GM19025 (cell line): ENCODE data around the gene EIPR1.
"Not testable (repeated sequence)": the region's sequence is repeated elsewhere in the genome, so short reads cannot be mapped to it uniquely, and the experiment has no call there.

Experiments used
- ATAC-seq: cut with Tn5 transposase; IDR thresholded peaks from one replicate; pipeline ENCODE4 v1.9.1; 2021; ENCODE audit warnings: mild to moderate bottlenecking, low read depth, moderate library complexity; ENCODE audit not compliant: unreplicated experiment

EIPR1 gene

DNA sequence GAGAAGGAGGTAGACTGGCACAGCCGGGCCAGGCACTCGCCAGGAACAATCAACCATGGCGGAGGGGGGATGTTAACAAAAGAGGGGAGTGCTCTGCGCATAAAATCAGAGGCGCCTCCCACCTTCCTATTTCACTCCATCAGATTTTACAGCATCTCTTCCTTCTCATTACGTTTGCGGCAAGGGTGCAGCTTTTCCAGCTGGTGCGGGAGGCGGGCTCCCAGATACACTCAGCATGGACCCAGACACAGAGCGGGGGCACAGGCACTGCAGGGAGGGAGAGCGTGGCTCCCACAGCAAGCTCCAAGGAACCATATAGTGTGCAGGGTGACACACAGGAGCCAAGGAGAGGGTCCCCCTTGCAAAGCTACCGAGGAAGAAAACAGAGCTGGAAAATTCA is 176.3 kb downstream of the EIPR1 start:
- no peak for ATAC-seq

DNA sequence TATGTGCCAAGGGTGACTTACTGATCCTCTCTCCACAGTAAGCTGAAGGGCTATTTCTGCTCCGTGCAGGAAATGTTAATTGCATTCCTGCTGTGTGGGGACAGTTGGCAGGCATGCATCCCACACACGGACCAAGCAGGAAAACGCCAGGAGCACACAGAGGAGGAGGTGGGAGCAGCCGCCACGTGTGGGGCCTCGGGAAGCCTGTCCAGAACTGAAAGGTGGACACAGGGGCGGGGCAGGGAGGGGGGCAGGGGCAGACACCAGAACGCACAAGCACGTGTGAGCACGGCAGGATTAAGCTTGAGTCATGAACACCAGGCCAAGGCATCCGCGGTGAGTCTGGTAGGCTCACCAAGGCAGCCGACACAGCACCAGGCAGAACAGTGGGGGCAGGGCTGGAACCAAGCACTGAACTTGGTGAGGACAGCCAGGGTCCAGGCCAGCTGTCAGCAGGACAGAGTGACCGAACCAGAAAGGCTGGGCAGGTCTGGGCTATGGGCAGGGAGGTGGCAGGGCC is 177.1 kb downstream of the EIPR1 start:
- ATAC-seq, result no peak

DNA sequence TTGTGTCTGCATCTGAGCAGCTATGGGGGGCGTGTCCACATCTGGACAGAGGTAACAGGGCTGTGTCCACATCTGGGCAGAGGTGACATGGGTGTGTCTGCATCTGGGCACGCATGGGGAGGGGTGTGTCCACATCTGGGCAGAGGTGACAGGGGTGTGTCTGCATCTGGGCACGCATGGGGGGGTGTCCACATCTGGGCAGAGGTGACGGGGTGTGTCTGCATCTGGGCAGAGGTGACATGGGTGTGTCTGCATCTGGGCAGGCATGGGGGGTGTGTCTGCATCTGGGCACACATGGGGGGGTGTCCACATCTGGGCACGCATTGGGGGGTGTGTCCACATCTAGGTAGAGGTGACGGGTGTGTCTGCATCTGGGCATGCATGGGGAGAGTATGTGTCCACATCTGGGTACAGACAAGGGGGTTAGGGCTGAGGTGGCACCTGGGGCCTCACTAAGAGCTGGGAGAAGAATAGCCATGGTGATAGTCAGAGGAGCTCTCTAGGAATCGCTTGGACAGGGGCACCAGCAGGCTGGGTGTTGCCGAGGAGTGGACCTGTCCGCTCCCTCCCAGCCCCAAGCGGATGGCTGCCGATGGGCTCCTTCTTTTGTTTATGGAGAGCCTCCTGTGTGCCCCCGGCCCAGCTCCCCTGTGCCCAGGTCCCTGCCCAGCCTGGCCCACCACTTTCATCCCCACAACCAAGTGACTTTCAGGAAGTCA is 177.8 kb downstream of the EIPR1 start:
- no peak for ATAC-seq

DNA sequence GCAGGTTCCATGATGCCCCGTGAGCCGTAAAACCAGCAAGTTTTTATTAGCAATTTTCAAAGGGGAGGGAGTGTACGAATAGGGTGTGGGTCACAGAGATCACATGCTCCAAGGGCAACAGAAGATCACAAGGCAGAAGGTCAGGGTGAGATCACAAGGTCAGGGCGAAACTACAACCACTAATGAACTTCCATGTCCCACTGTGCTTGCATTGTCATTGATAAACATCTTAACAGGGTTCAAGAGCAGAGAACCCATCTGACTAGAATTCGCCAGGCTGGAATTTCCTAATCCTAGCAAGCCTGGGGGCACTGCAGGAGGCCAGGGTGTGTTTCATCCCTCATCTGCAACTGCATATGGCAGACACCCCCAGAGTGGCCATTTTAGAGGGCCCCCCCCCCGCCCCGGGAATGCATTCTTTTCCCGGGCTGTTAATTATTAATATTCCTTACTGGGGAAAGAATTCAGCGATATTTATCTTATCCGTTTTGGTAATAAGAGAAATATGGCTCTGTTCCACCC is 178.9 kb downstream of the EIPR1 start:
- ATAC-seq, result not testable (repeated sequence)

DNA sequence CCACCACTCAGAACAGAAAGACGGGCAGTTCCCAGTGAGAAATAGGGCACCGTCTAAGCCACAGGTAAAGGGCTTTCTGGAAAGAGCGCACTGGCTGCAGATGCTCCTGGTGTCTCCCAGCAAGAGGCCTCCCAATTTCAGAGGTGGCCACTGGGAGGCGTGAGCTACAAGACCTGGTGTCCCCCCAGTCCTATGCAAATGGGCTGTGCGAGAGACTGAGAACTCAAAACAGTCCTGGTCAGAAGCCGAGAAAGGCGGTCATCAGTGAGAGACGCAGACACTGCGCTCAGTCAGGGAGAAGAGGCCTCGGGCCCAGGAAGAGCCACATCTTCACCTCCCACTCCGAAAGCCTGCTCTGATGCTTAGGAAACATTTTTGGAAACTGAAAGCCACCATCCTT is 179.5 kb downstream of the EIPR1 start:
- no peak for ATAC-seq

DNA sequence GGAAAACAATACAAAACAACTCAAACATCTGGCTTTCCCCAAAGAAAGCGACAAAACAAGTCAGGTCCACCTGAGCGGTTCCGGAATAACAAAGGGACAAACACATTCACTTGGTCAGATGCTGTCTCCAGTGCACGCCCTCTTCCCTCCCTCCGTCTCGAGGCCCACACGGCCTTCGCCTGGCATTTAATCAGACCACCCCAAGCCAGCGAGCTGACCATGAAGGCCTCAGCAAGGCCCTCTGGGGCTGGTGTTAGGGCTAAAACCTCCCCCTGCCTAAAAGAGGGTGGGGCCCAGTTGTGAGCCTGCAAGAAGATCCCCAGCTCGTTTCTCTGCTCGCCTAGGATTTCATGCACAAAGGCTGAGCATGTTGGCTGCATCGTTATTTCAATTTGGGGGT is 180.3 kb downstream of the EIPR1 start:
- no peak for ATAC-seq

GRCh38 chr2:3196716-3197115 is 180.9 kb downstream of the EIPR1 start:
- ATAC-seq, result no peak

GRCh38 chr2:3195641-3196476 is 181.8 kb downstream of the EIPR1 start:
- no peak for ATAC-seq

DNA sequence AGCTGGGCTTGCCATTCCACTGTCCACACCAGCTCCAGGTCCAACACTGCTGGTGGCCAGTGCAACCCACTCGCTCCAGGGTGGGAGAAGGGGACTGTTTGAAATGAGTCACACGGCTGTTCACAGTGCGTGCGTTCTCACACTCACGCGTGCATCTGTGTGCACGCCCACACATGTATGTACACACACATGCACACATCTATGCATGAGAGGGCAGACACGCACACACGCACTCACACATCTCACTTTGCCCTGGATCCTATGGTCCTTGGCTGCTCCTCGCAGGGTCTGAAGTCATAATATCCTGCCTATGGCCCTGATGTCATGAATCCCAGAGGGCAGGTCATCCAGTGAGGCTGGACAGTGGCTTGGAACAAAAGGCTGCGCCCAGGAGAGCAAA is 182.8 kb downstream of the EIPR1 start:
- ATAC-seq, result no peak

DNA sequence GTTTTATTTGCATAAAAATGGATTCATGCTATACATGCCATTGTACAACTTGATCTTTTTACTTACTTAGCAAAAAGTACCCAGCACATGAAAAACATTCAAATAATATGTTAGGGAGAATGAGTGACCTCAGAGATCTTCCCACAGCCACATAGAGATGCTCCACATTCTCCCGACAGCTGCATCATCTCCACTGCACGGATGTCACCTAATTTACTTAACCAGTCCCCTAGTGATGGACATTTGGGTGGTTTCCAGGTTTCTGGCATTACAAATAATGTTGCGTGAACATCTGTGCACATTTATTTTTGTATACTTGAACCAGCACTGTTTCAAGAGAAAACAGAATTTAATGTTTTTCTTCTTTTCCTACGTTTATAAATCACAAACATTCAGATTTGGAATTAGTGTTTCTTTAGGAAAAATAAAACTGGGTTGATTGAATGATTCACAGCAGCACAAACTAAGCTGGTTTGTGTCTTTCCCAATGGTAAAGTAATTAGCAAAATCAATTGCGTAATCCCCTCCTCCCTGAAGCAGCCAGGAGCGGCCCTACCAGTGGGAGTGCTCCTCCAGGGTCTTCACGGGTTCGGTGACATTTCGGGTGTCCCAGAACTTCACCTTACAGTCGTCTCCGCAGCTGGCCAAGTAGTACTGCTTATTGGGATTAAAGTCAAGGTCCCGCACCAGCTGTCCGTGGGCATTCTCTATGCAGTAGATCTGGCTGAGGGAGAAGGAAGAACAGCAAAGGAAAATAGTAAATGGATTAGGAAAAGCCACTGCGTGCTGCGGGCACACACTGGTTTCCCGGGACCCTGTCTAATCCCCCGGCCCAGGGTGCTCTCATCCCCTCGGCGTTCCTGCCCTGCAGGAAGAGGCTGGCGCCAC is 183.9 kb downstream of the EIPR1 start:
- ATAC-seq, result no peak

DNA sequence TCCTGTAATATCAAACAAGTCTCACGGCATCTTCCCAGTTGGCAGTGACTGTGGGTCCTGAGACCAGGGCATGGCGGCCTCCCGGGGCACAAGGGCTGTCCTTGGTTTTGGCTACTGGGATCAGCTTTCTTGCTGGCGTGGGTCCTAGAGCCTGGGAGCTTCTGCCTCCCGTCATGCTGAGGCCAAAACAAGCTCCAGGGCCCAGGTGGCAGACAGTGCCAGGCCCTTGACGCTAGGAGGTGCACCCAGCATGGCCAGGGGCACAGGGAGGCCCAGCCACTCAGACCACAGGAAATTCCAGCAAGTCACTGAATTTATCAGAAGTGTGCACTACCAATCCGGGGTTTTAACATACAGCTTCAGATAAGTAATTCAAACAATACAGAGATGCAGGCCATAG is 184.7 kb downstream of the EIPR1 start:
- no peak for ATAC-seq

- ATAC-seq, result no peak
Observed at GRCh38 chr2:3192281-3192818, 185.3 kb downstream of the EIPR1 start.

GRCh38 chr2:3189961-3190360 is 187.7 kb downstream of the EIPR1 start:
- ATAC-seq, result no peak

GRCh38 chr2:3189076-3189591 is 188.5 kb downstream of the EIPR1 start:
- ATAC-seq, result no peak

- no peak for ATAC-seq
Observed at GRCh38 chr2:3188405-3188946, 189.1 kb downstream of the EIPR1 start.

DNA sequence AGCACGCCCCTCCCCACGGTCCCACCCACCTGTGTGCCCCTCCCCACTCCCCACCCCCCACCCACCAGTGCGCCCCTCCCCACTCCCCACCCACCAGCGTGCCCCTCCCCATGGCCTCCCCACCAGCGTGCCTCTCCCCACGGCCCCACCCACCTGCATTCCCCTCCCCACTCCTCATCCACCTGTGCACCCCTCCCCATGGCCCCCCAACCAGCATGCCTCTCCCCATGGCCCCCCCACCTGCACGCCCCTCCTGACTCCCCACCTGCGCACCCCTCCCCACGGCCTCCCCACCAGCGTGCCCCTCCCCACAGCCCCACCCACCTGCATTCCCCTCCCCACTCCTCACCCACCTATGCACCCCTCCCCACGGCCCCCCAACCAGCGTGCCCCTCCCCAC is 190.2 kb downstream of the EIPR1 start:
- ATAC-seq, result no peak

GRCh38 chr2:3186766-3187165 is 190.9 kb downstream of the EIPR1 start:
- ATAC-seq, result no peak

- ATAC-seq, result no peak
Observed at GRCh38 chr2:3185910-3186309, 191.7 kb downstream of the EIPR1 start.

- ATAC-seq, result no peak
Observed at GRCh38 chr2:3185256-3185655, 192.4 kb downstream of the EIPR1 start.

DNA sequence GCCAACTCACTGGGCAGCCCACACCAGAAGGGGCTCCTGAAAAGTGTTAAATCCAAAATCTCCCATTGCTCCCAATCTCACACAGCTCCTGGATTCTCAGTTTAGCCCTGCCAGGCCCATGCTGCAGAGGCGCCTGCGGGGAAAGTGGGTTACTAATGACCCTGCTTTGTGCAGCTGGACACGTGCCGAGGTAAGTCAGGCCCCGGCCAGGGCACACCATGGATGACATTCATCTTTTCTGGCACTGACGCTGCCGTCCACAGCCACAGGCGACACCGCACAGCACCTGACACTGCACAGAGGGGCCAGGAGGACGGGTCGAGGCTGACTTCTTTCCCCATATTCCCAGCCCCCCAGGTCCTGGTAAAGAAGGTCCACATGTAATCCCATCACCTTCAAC is 193.5 kb downstream of the EIPR1 start:
- no peak for ATAC-seq
